GM19452 (cell line): ENCODE results near the gene TMEM201.
"Not testable (repeated sequence)": the region's sequence is repeated elsewhere in the genome, so short reads cannot be mapped to it uniquely, and the experiment has no call there.

Experiments
- ATAC-seq: cut with Tn5 transposase; IDR thresholded peaks from one replicate; pipeline ENCODE4 v1.9.1; 2021; ENCODE audit not compliant: unreplicated experiment

Gene TMEM201

DNA sequence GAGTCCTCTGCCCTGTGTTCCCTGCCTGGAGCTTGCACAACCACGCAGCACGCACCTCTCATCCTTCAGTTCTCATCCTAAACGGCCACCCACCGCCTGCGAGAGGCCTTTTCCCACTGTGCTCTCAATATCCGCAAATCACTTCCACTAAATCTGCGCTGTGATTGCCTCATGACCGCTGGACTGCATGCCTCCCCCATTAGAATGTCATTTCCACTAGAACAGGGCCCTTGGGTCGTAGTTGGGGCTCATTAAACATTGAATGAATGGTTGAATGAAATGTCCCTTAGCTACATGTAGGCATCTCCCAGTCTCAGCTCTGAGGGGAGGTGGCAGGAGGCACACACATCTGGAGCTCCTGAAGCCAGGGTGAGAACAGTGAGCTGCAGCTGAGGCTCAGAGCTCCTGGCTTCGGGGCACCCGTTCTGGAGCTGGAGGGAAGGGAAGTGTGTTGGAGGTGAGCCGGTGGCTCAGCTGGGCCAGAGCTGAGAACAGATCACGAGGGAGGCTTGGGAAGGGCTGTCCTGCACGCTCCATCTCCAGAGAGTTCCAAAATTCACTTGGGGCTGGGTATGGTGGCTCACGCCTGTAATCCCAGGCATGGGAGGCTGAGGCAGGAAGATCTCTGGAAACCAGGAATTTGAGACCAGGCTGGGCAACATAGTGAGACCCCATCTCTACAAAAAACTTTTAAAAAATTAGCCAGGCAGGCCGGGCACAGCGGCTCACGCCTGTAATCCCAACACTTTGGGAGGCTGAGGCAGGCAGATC, 30.4 kb downstream of the TMEM201 start:
- no peak for ATAC-seq

DNA sequence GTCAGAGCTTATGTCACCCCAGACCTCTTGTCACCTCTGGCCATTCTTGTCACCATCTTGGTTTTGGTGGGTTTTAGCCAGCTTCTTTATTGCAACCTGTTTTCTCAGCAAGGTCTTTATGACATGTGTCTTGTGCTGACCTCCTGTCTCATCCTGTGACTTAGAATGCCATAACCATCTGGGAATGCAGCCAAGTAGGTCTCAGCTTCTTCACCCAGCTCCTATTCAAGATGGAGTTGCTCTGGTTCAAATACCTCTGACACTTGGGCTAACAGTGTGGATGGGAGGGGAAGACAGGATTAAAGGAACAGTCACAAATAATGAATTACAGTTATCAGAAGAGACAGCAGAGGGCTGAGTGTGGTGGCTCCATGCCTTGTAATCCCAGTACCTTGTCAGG, 32.3 kb downstream of the TMEM201 start:
- ATAC-seq: no peak

DNA sequence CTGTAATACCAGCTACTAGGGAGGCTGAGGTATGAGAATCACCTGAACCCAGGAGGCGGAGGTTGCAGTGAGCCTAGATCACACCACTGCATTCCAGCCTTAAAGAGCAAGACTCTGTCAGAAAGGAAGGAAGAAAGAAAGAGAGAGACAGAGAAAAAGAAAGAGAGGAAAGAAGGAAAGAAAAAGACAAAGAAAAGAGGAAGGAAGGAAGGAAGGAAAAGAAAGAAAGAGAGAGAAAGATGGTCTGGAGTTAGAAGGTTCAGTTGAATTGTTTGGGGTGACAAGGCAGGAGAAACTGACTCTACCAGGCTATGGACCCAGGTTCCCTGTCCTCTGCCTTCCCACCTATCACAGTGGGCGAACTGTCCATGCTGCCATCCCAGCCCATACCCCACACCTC, 35.4 kb downstream of the TMEM201 start:
- ATAC-seq: no peak

DNA sequence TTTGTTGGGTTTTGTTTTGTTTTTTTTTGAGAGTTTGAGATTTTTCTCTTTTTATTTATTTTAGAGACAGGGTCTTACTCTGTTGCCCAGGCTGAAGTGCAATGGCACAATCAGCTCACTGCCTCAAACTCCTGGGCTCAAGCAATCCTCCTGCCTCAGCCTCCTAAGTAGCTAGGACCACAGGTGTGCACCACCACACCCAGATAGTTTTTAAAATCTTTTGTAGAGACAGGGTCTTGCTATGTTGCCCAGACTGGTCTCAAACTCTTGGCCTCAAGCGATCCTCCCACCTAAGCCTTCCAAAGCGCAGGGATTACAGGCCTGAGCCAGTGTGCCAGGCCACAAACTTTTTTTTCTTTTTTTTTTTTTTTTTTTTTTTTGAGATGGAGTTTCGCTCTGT, 36.3 kb downstream of the TMEM201 start:
- ATAC-seq: not testable (repeated sequence)

DNA sequence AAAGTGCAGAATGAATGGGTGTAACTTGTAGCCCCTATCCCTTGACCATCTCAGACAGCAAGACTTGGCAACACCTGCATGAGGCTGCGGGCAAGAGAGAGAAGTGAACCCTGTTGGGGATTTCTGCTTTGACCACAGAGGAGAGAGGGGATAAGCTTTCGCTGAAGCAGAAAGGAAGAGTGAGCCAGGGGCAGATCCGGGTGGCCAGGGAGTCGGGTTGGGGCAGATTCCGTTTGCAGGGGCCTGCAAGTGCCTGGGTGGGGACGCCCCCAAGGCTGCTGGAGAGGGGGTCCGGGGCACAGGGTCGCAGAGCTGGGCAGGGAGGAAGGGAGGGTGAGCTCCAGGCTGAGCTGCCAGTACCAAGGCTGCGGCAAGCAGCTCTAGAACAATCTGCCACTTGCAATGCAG, 37.5 kb downstream of the TMEM201 start:
- no peak for ATAC-seq

DNA sequence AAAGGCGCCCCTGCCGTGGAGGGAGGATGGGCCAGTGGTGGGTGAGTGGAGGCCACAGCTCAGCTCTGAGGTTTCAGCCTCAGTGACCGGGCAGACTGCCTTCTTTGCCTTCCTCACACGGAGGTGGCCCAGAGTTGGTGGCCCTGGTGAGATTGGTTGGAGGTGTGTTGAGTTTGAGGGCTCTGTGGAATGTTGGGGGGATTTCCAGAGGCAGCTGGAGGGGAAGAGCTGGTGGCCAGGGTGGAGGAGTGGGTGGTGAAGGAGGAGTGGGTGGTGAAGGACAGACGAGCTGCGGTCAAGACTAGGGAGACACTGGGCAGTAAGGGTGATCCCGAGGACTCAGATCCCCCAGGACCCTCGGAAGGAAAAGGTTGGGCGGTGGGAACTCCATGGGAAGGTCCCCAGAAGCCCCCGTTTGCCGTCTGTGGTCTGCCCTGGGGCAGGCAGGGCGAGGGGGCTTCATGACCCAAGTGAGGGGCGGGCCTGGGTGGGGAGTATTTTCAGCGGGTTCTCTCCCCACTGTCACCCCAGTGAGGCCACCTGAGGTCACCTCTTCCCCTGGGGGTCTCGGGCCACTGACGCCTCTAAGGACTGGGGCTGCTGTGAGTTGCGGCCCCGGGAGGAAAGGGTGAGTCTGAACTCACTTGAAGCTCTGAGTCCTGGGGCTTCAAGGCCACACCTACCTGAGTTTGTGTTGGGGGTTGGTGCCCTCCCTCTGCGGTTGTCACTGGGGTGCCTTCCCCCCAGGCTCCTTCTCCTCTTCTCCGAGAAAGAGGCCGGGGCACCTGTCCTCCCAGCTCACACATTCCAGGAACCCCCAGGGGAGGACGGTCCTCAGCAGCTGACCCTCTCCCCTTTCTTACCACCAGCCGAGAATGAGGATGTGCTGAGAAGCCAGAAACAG, 40.1 kb downstream of the TMEM201 start:
- ATAC-seq: no peak

DNA sequence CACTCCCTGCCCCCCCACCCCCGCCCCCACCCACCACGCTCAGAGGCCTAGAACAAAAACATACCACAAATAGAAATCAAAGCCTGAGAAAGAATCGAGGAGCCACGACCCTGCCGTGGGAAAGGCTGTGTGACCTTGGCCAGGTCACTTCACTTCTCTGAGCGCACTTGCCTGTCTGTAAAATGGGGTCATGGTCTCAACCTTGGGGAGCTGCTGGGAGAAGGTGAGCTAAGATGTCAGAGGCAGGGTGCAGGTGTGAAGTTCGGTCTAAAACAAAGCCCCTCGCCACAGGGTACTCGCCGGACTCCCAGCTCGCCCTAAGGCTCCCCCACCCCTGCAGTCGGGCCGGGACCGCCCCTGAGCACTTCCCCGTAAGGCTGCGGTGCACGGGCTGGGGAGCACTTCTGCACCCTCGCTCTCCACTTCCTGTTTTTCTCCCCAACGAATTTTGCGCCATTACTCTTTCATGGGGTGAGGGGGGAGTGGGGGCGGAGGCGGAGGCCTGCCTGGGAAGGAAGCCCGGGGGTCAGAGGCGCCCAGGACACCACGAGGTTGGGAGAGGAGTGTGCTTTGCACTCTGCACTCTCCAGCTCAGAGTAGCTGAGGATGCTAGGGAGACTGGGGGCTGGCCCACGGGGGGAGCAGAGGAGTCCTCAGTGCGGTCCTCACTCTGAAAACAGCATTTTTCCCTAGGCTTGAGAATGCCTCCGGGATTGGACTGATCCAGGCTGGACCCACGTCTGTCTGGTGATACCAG, 40.9 kb downstream of the TMEM201 start:
- no peak for ATAC-seq

DNA sequence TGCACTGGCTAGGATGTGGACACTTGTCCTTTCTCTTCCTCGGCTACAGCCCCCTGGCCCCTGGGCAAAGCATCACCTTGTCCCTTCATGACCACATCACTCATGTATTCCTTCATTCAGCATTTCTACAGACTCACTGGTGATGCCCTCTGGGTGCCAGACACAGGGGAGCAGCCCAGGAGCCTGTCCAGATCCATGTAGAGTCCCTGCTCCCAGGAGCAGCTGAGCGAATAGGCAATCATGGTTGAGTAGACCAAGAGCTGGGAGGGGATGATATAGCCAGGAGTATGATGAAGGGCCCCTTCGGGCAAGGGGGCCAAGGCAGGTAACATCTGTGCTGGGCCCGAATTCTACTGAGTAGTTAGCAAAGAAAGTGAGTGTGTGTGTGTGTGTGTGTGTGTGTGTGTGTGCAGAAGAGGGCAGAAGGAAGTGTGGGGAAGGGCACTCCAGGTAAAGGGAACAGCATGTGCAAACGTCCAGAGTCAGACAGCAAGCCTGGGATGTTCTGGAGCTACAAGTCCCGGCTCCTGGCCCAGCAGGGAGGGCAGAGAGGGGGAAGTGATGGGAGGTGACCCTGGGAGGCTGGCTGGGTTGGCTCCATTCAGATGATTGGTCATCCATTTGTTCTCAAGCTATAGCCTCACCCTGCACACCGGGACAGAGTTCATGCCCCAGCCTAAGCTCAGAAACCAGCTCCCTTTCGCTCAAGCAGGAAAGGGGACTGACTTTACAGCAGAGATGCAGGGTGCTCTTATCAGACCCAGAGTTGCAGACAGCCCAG, 41.8 kb downstream of the TMEM201 start:
- ATAC-seq: no peak

DNA sequence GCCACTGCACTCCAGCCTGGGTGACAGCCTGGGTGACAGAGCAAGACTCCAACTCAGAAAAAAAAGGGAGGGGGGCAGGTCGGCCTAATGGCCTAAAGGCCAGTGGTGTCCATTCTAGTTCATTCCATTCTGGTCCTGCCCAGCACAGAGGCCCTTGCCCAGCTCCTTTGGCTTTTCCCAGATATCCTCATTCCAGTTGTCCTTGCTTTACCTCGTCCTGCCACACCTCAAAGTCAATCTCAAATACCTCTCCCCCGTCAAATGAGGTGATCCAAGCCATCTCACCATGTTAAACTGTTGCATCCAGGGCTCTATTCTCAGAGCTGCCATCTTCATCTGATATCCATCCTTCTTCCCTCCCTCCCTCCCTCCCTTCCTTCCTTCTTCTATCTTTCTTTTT, 42.9 kb downstream of the TMEM201 start:
- ATAC-seq: no peak

DNA sequence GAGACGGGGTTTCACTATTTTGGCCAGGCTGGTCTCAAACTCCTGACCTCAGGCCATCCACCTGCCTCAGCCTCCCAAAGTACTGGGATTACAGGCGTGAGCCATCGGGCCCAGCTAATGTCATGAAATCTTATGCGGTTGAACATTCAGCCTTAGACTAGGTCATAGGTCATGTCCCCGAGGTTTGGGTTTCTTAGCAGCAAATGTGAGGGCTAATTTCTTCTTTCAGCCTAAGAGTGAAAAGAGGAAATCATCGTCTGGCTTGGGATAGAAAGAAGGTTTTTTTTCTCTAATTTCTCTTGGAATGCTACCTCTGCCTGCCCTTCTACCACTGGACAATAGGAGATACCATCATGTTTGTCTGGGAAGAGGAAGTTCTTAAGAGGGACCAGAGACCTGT, 44.8 kb downstream of the TMEM201 start:
- ATAC-seq: no peak

DNA sequence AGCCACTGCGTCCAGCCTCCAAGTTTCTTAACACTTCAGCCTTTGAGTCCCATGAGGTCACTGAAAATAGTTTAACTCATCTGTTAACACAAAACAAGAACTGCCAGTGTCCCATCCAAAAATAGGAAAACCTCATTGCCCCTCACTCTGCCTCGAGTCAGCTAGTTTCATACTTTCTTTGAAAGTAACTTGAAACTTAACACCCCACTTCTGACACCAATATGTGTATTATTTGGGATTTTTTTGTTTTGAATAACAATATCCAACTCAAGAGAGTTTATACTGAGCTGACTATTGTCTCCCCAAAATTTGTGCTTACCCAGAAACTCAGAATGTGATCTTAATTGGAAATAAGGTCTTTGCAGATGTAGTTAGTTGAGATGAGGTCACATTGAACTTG, 45.9 kb downstream of the TMEM201 start:
- ATAC-seq: no peak

DNA sequence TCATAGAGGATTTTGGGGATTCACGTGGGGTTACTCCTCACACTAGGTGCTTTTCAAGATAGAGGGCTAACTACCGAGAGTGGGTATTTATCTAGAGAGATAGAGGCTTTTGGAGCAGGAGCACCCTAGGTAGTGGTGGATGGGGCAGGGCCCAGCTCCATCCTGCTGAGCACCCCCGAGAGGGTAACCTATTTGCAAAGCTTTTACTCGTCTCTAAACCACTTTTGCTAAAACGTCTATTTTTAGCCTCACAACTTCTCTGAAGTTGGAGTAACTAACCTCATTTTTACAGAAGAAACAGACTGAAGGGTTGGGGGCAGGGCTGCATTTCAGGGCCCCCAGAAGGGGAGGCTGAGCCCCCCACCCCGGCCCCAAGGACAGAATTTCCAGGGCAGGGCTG, 50.5 kb downstream of the TMEM201 start:
- no peak for ATAC-seq

DNA sequence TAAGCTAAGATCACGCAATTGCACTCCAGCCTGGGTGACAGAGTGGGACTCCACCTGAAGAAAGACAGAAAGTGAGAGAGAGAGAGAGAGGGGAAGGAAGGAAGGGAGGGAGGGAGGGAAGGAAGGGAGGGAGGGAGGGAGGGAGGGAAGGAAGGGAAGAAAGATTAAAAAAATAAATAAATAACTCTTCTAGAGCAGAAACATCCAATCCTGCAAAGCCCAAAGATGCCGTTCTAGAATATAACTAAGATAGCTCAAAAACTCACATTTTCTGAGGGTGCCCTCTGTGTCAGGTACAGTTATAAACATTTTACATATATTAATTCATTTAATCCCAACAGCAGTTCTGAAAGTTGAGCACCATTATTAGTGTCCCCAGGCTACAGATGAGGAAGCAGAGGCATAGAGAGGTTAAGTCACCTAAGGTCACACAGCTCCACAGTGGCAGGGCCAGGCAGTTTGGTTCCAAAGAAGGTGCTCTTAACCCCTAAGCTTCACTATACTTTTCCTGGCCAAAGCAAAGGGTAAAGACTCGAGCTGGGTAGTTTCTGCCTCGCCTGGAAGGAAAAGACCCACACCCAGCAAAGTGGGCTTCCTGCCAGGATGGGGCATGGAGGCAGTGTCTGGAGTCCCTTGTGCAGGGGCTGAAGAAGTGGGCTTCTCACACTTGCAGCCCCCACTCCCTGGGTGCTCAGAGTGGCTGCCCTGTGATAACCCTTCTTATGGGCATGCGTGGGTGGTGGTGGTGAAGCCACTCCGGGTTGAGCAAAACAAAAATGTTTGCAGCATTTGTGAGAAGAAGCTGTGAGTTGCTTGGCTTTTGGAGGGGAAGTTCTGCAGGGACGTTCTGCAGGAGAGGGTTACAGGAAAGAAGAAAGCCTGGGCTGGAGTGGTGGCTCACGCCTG, 54.9 kb downstream of the TMEM201 start:
- ATAC-seq: no peak

DNA sequence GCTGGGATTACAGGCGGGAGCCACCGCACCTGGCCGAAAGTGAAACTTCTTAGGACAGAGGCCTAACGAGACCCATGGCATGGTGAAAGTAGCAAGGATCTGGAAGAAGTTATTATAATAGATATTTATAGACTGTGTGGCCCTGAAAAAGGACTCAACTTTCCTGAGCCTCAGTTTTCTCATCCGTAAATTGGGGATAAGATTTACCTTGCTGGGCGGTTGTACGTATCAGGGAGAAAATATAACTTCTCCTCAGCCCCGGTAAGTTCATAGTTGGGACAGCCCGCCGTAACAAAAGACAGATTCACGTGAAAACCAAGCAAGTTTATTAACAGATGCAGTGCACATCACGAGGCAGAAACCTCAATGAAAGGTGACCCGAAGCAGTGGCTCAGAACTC, 57.3 kb downstream of the TMEM201 start:
- no peak for ATAC-seq

DNA sequence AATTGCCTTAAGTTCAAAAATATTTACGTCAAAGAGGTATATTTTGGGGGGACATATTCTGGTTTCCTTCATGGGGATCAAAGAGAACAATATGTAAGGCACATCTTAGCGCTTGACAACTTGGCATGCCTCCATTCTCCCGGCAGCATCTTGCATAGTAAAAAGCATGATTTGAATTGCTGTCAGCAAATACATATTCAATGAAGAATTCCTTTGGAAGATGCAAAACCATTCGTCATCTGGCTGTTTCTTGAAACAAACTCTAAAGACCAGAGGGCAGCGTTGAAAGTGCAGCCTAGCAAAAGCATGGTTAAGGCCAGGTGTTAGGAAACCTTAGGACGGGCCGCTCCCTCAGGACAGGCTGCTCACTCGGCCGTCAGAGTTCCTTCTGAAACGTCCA, 59.5 kb downstream of the TMEM201 start:
- ATAC-seq: no peak

DNA sequence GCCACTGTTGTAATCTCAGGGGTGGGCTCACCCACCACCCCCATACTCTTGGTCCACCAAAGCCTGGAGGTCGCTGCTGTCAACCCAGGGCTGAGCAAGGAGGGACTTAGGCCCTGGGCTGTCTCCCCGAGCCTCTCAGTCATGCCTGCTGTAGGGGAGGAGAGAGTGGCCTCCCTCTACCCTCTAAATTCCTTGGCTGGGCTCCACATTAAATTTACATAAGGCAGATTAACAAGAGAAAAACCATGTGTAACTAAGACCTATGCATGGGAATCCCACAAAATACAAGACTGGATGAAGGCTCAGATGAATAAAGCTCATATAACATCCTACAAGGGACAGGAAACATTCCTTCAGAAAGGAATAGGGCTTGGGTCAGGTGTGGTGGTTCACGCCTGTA, 61.1 kb downstream of the TMEM201 start:
- ATAC-seq: no peak

DNA sequence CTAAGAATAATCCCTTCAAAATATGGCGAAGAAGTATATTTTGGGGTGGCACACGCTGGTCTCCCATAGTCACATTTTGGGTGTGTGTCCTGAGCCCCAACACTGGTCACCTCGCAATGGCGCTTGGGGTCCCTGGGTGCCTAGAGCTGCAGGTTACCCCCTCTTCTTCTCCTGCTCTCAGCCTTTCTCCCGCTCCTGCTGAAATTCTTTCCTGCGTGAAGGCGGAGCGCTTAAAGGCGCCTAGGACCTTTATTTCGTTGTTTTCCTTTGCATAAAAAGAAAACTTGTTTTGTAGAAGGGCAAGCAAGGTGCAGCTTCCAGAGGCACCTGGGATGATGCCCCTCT, 62.5 kb downstream of the TMEM201 start:
- ATAC-seq: no peak

DNA sequence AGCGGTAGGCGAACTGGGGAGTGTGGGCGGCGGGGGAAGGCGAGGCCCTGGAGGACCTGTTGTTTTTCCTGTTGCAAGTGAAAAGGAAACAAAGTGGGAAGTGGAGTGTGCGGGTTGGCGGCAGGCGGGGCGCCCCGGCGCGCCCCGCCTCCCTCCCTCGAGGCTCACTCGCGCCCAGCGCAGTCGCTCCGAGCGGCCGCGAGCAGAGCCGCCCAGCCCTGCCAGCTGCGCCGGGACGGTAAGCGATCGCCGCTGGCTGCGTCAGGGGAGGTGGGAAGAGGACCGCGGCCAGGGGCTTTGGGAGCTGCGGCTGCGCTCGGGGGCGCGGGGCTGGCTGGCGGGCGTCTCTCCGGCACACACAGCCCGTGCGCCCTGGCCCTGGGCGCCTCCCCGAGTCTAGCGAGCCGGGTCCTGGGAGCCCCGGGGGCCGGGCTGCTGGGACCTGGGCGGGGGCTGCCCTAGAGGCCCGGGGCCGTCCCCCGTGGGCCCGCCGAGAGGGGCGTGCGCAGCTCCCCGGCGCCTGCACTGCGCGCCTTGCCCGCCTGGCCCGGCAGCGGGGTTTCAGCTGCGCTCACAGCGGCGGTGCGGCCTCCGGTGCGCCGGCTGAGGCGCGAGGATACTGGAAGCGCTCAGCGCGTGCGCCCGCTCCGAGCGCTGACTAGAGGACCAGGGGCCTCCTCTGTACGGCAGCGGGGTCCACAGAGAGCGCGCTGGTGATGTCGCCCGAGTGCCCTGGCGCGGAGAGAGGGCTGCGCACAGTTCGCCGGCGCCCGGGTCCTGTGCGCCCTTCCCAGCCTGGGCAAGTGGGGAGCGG, 63.1 kb downstream of the TMEM201 start, which contains the start of gene PIK3CD:
Gene PIK3CD, plus strand, starts transcription at position 167 of the 814 bp plus-strand sequence. CDS start 58,725 bp downstream, outside the sequence.
- peak; percentile 32 for ATAC-seq
